ENCODE results near the gene TANGO2. TPM values are rescaled to one million over a fixed set of nuclear protein-coding genes. Genes with fewer than 3 reads are reported as not detected.

The TANGO2 gene
- total RNA-seq, 1 experiment from 2014 or later = 14.6 TPM

DNA sequence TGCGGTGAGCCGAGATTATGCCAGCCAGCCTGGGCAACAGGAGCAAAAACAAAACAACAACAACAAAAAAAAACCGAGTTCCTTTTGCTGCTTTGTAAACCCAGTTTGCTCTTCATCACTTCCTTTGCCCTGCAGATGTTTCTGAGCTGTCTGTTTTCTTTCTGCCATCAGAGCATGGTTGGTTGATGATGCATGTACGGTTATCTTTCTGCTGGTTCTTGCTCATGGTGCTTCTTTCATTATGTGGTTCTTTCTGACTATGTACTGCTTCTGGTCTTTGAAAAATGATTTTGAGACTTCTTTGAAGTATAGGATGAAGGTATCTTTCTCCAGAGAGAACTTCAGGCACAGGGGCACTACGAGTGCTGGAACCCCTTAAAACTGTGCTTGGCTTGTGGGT, 13.2 kb downstream of the TANGO2 start:
- no peak overlapping the region for H3K23ac ChIP-seq (ENCODE audit: insufficient read length, low read depth, low read length)
- H3K18ac ChIP-seq (ENCODE audit: insufficient read length, low read depth, low read length) = no peak overlapping the region
- no peaks in the 10 kb centered on the region for H3K79me2 ChIP-seq (ENCODE audit: insufficient read depth, low read length)
- no peaks in the 10 kb centered on the region for H3K79me1 ChIP-seq (ENCODE audit: insufficient read depth, low read depth, low read length, poor library complexity, severe bottlenecking)
- H3K4me3 Mint-ChIP-seq = no peak overlapping the region
- no peaks in the 10 kb centered on the region for H3K23me2 ChIP-seq (ENCODE audit: insufficient read length, low read depth, low read length, poor library complexity, severe bottlenecking)
- H2BK5ac ChIP-seq (ENCODE audit: insufficient read length, low read length) = no peak overlapping the region
- no peaks in the 10 kb centered on the region for H3K9me3 Mint-ChIP-seq
- no peaks in the 10 kb centered on the region for H4K20me1 ChIP-seq (ENCODE audit: control insufficient read depth, insufficient read depth, insufficient read length)
- no peak overlapping the region for H3K4me2 ChIP-seq (ENCODE audit: insufficient read depth, insufficient read length, low read length)
- H3K27me3 ChIP-seq (ENCODE audit: insufficient read depth, low read length) = no peaks in the 10 kb centered on the region; the same call in 1 of the 2 replicates
- H3K36me3 Mint-ChIP-seq (ENCODE audit: insufficient read depth in 1 of 3, low read depth in 3 of 3) = peaks cover 0 to 5% (median 0%) of the 10 kb centered on the region in 3 experiments; a peak in 3 of 7 replicates
- no peak for DNase-seq
- no peak overlapping the region for H2BK120ac ChIP-seq (ENCODE audit: low read depth, low read length, poor library complexity, severe bottlenecking)
- H2BK15ac ChIP-seq (ENCODE audit: low read depth, low read length) = no peak overlapping the region
- H4K8ac ChIP-seq (replicated peaks; ENCODE audit: insufficient read length, low read depth, low read length) = no peak overlapping the region
- H2AK5ac ChIP-seq (ENCODE audit: insufficient read length, low read length) = no peak overlapping the region
- H4K91ac ChIP-seq (ENCODE audit: insufficient read length, low read depth, low read length) = no peak overlapping the region
- no peak overlapping the region for H3K27ac Mint-ChIP-seq
- H3K27ac ChIP-seq (ENCODE audit: insufficient read length, low read depth, low read length) = no peak overlapping the region
- H3K4me1 ChIP-seq (ENCODE audit: insufficient read depth, low read length) = no peaks in the 10 kb centered on the region
- peaks cover 0 to 11% of the 10 kb centered on the region in 2 experiments; a peak in 2 of 4 replicates for H3K4me1 Mint-ChIP-seq
- H2AFZ ChIP-seq (ENCODE audit: low read length) = no peak overlapping the region
- H4K5ac ChIP-seq (ENCODE audit: insufficient read length, low read depth, low read length) = no peak overlapping the region
- no peak overlapping the region for H3T11ph ChIP-seq (ENCODE audit: low read length)
- WGBS (ENCODE audit: extremely low coverage, insufficient read length, low lambda C conversion rate) = no CpG with 5 or more reads among the region's 5 CpGs
- H3K14ac ChIP-seq (ENCODE audit: insufficient read depth, low read length) = no peak overlapping the region; the same call in 1 of the 2 replicates
- no peaks in the 10 kb centered on the region; the same call in 1 of the 2 replicates for H3K27me3 Mint-ChIP-seq (ENCODE audit: low read depth)
- no peak overlapping the region for H2BK20ac ChIP-seq (ENCODE audit: low read depth, low read length, poor library complexity, severe bottlenecking)
- no peak overlapping the region for H3K4ac ChIP-seq (ENCODE audit: low read depth, low read length)
- H2BK12ac ChIP-seq (ENCODE audit: insufficient read length, low read depth, low read length) = no peak overlapping the region
- H3K9ac ChIP-seq (ENCODE audit: extremely low read depth, insufficient read length, low read length) = no peak overlapping the region
- TF ChIP-seq, protein P1, sequence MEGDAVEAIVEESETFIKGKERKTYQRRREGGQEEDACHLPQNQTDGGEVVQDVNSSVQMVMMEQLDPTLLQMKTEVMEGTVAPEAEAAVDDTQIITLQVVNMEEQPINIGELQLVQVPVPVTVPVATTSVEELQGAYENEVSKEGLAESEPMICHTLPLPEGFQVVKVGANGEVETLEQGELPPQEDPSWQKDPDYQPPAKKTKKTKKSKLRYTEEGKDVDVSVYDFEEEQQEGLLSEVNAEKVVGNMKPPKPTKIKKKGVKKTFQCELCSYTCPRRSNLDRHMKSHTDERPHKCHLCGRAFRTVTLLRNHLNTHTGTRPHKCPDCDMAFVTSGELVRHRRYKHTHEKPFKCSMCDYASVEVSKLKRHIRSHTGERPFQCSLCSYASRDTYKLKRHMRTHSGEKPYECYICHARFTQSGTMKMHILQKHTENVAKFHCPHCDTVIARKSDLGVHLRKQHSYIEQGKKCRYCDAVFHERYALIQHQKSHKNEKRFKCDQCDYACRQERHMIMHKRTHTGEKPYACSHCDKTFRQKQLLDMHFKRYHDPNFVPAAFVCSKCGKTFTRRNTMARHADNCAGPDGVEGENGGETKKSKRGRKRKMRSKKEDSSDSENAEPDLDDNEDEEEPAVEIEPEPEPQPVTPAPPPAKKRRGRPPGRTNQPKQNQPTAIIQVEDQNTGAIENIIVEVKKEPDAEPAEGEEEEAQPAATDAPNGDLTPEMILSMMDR (conservative IDR thresholded peaks at IDR 0.05) = no peak
- no peaks in the 10 kb centered on the region for H3K9me3 ChIP-seq (ENCODE audit: control insufficient read depth, low read depth, low read length)
- H3K56ac ChIP-seq (ENCODE audit: insufficient read length, low read depth, low read length) = no peak overlapping the region
